Measurements from ENCODE around the gene JAZF1. TPM values are rescaled to one million over a fixed set of nuclear protein-coding genes. Genes with fewer than 3 reads are reported as not detected.

JAZF1 gene
- total RNA-seq, 3 donors from 2014 or later = 8.6 to 27.4 (median 10.5) TPM

- Histone ChIP-seq H3K4me3 (peak overlapping the region; percentile 71 to 89 (median 74)), H3K27me3 (no peaks in the 10 kb centered on the region), H3K36me3 (no peaks in the 10 kb centered on the region), H3K27ac (peak overlapping the region; percentile 68 to 88), H3K4me1 (peaks cover 5 to 6% of the 10 kb centered on the region in 2 donors), H3K9me3 (no peaks in the 10 kb centered on the region)
- no peak for DNase-seq (ENCODE audit: low spot score in 2 of 2)
- TF ChIP-seq POLR2A (IDR thresholded peaks at IDR 0.05) = no peak
- TF ChIP-seq CTCF (IDR thresholded peaks at IDR 0.05) = no peak
- no peak for TF ChIP-seq POLR2AphosphoS5 (IDR thresholded peaks at IDR 0.05)
- intact Hi-C loops (cut with DNase I; ENCODE audit: low total_unique reads) = no loop called here
These were observed 2.0 kb downstream of the JAZF1 start for GRCh38 chr7:28178599-28178998.

- TF ChIP-seq CTCF (IDR thresholded peaks at IDR 0.05) (no peak), POLR2A (IDR thresholded peaks at IDR 0.05) (no peak)
- Histone ChIP-seq H3K4me1 (peaks cover 5 to 6% of the 10 kb centered on the region in 2 donors), H3K9me3 (no peaks in the 10 kb centered on the region), H3K4me3 (no peak overlapping the region), H3K27me3 (no peaks in the 10 kb centered on the region), H3K36me3 (no peaks in the 10 kb centered on the region), H3K27ac (no peak overlapping the region)
- DNase-seq (ENCODE audit: low spot score in 2 of 2) = no peak
- intact Hi-C loops (cut with DNase I; ENCODE audit: low total_unique reads) = no loop called here
These were observed 2.8 kb downstream of the JAZF1 start for GRCh38 chr7:28177836-28178235.

- Histone ChIP-seq H3K27ac (no peak overlapping the region), H3K4me3 (no peak overlapping the region), H3K4me1 (peaks cover 5 to 6% of the 10 kb centered on the region in 2 donors), H3K27me3 (no peaks in the 10 kb centered on the region), H3K9me3 (no peaks in the 10 kb centered on the region), H3K36me3 (no peaks in the 10 kb centered on the region)
- intact Hi-C loops (cut with DNase I; ENCODE audit: low total_unique reads) = no loop called here
- TF ChIP-seq POLR2AphosphoS5 (IDR thresholded peaks at IDR 0.05) (no peak), CTCF (IDR thresholded peaks at IDR 0.05) (no peak), POLR2A (IDR thresholded peaks at IDR 0.05) (no peak)
- DNase-seq (ENCODE audit: low spot score in 2 of 2) = no peak
These were observed 4.0 kb downstream of the JAZF1 start for GRCh38 chr7:28176645-28177044.

- no peak for DNase-seq (ENCODE audit: low spot score in 2 of 2)
- H3K4me1 ChIP-seq = peaks cover 5 to 6% of the 10 kb centered on the region in 2 donors
These were observed 4.4 kb downstream of the JAZF1 start for GRCh38 chr7:28176174-28176573.

More at GRCh38 chr7:28176174-28176573, 4.4 kb downstream of the JAZF1 start:
- Histone ChIP-seq H3K27ac (no peak overlapping the region), H3K4me3 (no peak overlapping the region), H3K9me3 (no peaks in the 10 kb centered on the region), H3K36me3 (no peaks in the 10 kb centered on the region), H3K27me3 (no peaks in the 10 kb centered on the region)
- intact Hi-C loops (cut with DNase I; ENCODE audit: low total_unique reads) = no loop called here
- no peak for TF ChIP-seq CTCF (IDR thresholded peaks at IDR 0.05)
- TF ChIP-seq POLR2AphosphoS5 (IDR thresholded peaks at IDR 0.05) = no peak
- TF ChIP-seq POLR2A (IDR thresholded peaks at IDR 0.05) = no peak

Measured in breast epithelium (tissue), 4 donors.